Esophagus squamous epithelium (tissue), 5 donors: ENCODE measurements around the gene TOR4A. TPM values are rescaled to one million over a fixed set of nuclear protein-coding genes. Genes with fewer than 3 reads are reported as not detected.

Experiments used
- DNase-seq: peaks from one replicate; lab custom pipeline; 2025; lab: John Stamatoyannopoulos, UW
- H3K27ac ChIP-seq, 4 donors: fragments of 200-600 bp; sonication (generic); one replicate each; pipeline ENCODE4 v1.5.1; 2016 to 2019; ENCODE audit warnings: mild to moderate bottlenecking in 1 of 4
- H3K27me3 ChIP-seq, 4 donors: fragments of 200-600 bp; sonication (generic); 1 replicate in 3 of 4; 2 replicates in 1 of 4; pipeline versions ENCODE4 v1.5.1 to v1.6.0; 2017 to 2021; ENCODE audit warnings: antibody characterized with exemption in 1 of 4
- H3K36me3 ChIP-seq, 3 donors: fragments of 200-600 bp; sonication (generic); one replicate each; pipeline ENCODE4 v1.5.1; 2016 to 2019
- H3K4me1 ChIP-seq, 3 donors: fragments of 200-600 bp; sonication (generic); one replicate each; pipeline ENCODE4 v1.5.1; 2017 to 2019
- H3K4me3 ChIP-seq, 4 donors: fragments of 200-600 bp; sonication (generic); 1 replicate in 3 of 4; 2 replicates in 1 of 4; pipeline ENCODE4 v1.5.1; 2016 to 2019; ENCODE audit warnings: mild to moderate bottlenecking in 2 of 4, moderate library complexity in 1 of 4
- H3K9me3 ChIP-seq, 3 donors: fragments of 200-600 bp; sonication (generic); one replicate each; pipeline ENCODE4 v1.5.1; 2016 to 2019
- POLR2A ChIP-seq, 4 donors: fragments of 450-650 bp; IDR thresholded peaks; one replicate each; pipeline ENCODE4 v1.6.1; 2017; ENCODE audit warnings: antibody characterized with exemption in 4 of 4, mild to moderate bottlenecking in 4 of 4, moderate library complexity in 3 of 4
- WGBS, 2 donors: methylation state at CpG; one replicate each; pipeline ENCODE4 v1.1.5; 2018; 5-methylcytosine and 5-hydroxymethylcytosine counted together
- intact Hi-C: fragments of 100-400 bp; cut with DNase I; formaldehyde crosslinking; loops from one replicate; pipeline ENCODE4 v1.15.0; 2022
- total RNA-seq, 4 donors: library from RNA; depleted of rRNA; stranded (reverse); fragments of >200 nt; gene quantifications; one replicate each; pipeline ENCODE4 v1.1.0, GENCODE V29; 2016
- TF ChIP-seq, protein P1 (sequence below), 6 experiments: fragments of 450-650 bp in 4 of 6; fragments of 200-600 bp in 2 of 6; sonication (generic) in 2 of 6; IDR thresholded peaks; one replicate each; pipeline ENCODE4 v1.5.1; 2016 to 2019; ENCODE audit warnings: antibody characterized with exemption in 6 of 6, mild to moderate bottlenecking in 4 of 6, moderate library complexity in 4 of 6
- donor health status: DM: yes; HTN: yes; CAD: no.

Gene TOR4A
- total RNA-seq, 4 donors from 2014 or later, result 8.8 to 17.5 (median 13.5) TPM

GRCh38 chr9:137229903-137230704, 47.4 kb upstream of the TOR4A start:
- H3K36me3 ChIP-seq, result no peaks in the 10 kb centered on the region
- WGBS, 2 donors, result 44% methylated on average over 4 of the region's 31 CpGs; no CpG with 5 or more reads in 1 of the 2 donors
- H3K4me1 ChIP-seq, result peaks cover 14 to 34% (median 19%) of the 10 kb centered on the region in 3 donors
- no peak for DNase-seq
- no peak for TF ChIP-seq POLR2A (IDR thresholded peaks at IDR 0.05)
- TF ChIP-seq, protein P1, sequence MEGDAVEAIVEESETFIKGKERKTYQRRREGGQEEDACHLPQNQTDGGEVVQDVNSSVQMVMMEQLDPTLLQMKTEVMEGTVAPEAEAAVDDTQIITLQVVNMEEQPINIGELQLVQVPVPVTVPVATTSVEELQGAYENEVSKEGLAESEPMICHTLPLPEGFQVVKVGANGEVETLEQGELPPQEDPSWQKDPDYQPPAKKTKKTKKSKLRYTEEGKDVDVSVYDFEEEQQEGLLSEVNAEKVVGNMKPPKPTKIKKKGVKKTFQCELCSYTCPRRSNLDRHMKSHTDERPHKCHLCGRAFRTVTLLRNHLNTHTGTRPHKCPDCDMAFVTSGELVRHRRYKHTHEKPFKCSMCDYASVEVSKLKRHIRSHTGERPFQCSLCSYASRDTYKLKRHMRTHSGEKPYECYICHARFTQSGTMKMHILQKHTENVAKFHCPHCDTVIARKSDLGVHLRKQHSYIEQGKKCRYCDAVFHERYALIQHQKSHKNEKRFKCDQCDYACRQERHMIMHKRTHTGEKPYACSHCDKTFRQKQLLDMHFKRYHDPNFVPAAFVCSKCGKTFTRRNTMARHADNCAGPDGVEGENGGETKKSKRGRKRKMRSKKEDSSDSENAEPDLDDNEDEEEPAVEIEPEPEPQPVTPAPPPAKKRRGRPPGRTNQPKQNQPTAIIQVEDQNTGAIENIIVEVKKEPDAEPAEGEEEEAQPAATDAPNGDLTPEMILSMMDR (IDR thresholded peaks at IDR 0.05), result no peak
- H3K9me3 ChIP-seq, result no peaks in the 10 kb centered on the region
- peaks cover 0 to 81% (median 0%) of the 10 kb centered on the region in 4 donors for H3K27me3 ChIP-seq
- intact Hi-C loops, result loop anchor here (5.0 to 10.0 kb wide), 2 partner anchors 45 to 113 kb away; partner anchors contain the start of genes ANAPC2 and SSNA1
- H3K27ac ChIP-seq, result no peak overlapping the region
- no peak overlapping the region for H3K4me3 ChIP-seq

DNA sequence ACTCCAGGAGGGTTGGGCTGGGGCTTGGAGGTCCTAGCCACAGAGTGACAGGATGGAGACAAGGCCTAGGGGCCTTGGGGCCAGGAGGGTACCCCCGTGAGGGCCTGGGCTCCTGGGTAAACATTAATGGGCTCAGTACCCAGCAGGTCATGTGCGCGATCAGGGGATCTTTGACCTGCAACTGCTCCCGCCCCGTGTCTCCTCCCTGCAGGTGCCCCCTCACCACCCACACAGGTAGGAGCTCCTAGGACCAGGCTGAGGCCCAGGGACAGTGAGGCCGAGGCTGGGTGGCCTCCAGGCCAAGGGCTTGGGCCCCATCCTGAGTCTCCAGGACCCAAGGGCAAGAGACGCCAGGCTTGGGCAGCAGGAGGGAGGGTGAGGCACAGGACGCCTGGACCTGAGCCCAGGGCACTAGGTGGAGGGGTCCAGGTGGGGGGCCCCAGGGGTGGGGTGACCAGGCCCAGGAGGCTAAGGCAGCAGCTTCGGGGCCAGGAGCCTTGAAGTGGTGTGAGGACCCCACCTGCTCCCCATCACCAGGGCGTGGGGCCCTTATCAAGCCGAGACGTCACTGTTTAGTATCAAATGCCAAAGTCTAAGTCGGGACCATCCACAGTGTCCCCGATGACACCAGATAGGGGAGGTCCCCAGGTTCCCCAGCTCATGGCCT, 46.7 kb upstream of the TOR4A start, which contains the start of gene SLC34A3:
SLC34A3 (plus strand) TSS at position 197 of the 667 bp plus-strand sequence. CDS start 802 bp downstream, outside the sequence.
- Histone ChIP-seq H3K4me3 (no peak within 1 kb of the TSS), H3K4me1 (peaks cover 15 to 32% (median 19%) of the 10 kb centered on the region in 3 donors), H3K9me3 (no peaks in the 10 kb centered on the region), H3K36me3 (no peaks in the 10 kb centered on the region), H3K27me3 (peaks cover 0 to 89% (median 0%) of the 10 kb centered on the region in 4 donors), H3K27ac (no peak within 1 kb of the TSS)
- intact Hi-C loops, result loop anchor here (10.0 kb wide), 1 partner anchor 46 kb away; the partner anchor contains the start of genes ANAPC2 and SSNA1
- TF ChIP-seq POLR2A (IDR thresholded peaks at IDR 0.05), result no peak
- TF ChIP-seq, protein P1 (IDR thresholded peaks at IDR 0.05), result no peak
- DNase-seq, result no peak
- WGBS, 2 donors, result 90% methylated on average over 2 of the region's 14 CpGs; no CpG with 5 or more reads in 1 of the 2 donors

DNA sequence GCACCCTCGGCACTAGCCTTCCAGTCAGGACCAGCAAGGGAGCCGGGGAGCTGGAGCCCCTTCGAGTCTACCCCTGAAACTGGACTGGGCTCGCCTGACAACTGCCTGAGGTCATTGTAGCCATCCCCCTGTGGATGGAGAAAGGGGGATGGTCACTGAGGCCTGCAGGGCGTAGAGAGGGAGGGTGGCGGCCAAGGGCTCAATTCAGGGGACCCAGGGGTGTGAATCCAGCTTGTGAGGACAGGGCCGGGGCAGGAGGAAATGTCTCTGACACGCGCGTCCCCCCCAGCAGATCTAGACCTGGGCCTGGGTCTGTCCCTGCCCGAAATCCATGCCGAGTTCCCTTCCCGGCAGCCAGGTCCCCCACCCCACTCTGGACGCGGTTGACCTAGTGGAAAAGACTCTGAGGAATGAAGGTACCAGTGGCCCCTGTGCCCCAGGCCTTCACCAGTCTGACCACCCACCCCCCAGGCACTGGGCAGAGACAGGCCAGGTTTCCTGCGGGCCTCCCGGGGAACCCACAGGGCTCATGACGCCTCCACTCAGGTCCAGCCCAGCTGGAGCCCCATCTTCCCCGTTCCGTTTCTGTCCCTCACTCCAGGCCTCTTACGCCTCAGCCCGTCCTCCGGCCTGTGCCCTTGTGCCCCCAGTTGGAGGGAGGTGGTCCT, 46.0 kb upstream of the TOR4A start:
- no peak for TF ChIP-seq POLR2A (IDR thresholded peaks at IDR 0.05)
- TF ChIP-seq, protein P1 (IDR thresholded peaks at IDR 0.05), result no peak
- peaks cover 19 to 32% (median 21%) of the 10 kb centered on the region in 3 donors for H3K4me1 ChIP-seq
- H3K36me3 ChIP-seq, result no peaks in the 10 kb centered on the region
- WGBS, 2 donors, result 65 to 82% methylated on average over 4 to 11 of the region's 23 CpGs
- H3K9me3 ChIP-seq, result no peaks in the 10 kb centered on the region
- peaks cover 0 to 93% (median 0%) of the 10 kb centered on the region in 4 donors for H3K27me3 ChIP-seq
- intact Hi-C loops, result loop anchor here (10.0 kb wide), 1 partner anchor 47 kb away; the partner anchor contains the start of genes ANAPC2 and SSNA1
- no peak for DNase-seq
- no peak overlapping the region for H3K27ac ChIP-seq
- no peak overlapping the region for H3K4me3 ChIP-seq

GRCh38 chr9:137232101-137232500, 45.4 kb upstream of the TOR4A start:
- peaks cover 18 to 32% (median 22%) of the 10 kb centered on the region in 3 donors for H3K4me1 ChIP-seq
- H3K27me3 ChIP-seq, result peaks cover 0 to 90% (median 0%) of the 10 kb centered on the region in 4 donors
- no peak overlapping the region for H3K27ac ChIP-seq
- WGBS, 2 donors, result no CpG with 5 or more reads among the region's 10 CpGs
- TF ChIP-seq, protein P1 (IDR thresholded peaks at IDR 0.05), result no peak
- no peak for TF ChIP-seq POLR2A (IDR thresholded peaks at IDR 0.05)
- intact Hi-C loops, result loop anchor here (10.0 kb wide), 1 partner anchor 47 kb away; the partner anchor contains the start of genes ANAPC2 and SSNA1
- no peaks in the 10 kb centered on the region for H3K9me3 ChIP-seq
- no peak for DNase-seq
- no peak overlapping the region for H3K4me3 ChIP-seq
- H3K36me3 ChIP-seq, result no peaks in the 10 kb centered on the region
